GM21360 (cell line): Measurements from ENCODE around the gene LCE1D.

Source experiments
- ATAC-seq: cut with Tn5 transposase; IDR thresholded peaks from one replicate; pipeline ENCODE4 v1.9.1; 2021; ENCODE audit warnings: mild to moderate bottlenecking, moderate library complexity; ENCODE audit not compliant: unreplicated experiment

Gene LCE1D

DNA sequence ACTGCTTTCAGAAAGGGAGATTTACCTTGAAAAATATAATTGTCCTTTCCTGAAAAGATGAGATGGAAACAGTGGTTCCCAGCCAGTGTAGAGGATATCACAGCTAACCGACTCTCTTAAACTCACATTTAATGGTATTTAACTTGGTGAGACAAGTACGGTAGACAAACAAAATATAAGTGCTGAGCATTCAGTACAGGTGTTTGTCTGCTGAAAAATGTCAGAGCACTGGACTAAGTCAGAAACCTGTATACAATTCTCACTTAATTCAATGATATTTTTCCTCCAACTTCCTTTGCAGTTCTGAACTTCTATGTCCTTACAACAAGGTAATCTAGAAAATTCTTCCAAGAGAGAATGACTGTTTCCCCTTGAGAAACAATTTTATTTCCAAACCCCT is 15.2 kb downstream of the LCE1D start, which contains the start of gene LCE1B:
Gene LCE1B (plus strand): TSS at position 301 of the 400 bp plus-strand sequence. CDS start 476 bp downstream, outside the sequence.
- no peak for ATAC-seq

DNA sequence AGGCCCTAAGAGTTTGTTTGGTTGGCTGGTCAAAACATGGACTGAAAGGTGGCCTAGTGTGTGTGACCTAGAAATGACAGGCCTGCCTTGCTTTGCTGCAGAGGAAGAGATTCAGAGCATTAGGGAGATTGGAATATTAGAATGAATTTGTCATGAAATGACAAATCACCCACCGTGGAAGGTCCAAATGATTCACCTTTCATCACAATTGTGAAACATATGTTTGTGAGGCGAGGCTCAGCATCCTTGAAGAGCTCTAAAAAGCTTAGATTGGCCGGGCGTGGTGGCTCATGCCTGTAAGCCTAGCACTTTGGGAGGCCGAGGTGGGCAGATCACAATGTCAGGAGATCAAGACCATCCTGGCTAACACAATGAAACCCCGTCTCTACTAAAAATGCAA is 20.8 kb downstream of the LCE1D start:
- ATAC-seq: no peak

DNA sequence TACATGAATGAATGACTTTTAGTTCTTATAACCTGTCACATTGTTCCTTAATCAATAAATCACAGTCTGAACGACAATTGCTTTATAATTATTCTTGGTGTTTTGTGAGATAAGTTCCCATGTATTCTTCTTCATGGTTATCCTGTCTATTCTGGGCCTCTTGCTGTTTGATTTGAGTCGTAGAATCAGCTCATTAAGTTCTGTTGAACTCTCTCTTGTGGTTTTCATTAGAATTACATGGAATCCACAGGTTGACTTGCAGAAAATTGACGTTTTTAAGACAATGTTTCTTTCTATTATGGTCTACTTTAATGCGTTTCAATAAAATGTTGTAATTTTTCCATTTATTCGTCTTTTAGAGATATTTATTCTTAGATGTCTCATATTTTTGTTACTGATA is 26.8 kb downstream of the LCE1D start:
- no peak for ATAC-seq

DNA sequence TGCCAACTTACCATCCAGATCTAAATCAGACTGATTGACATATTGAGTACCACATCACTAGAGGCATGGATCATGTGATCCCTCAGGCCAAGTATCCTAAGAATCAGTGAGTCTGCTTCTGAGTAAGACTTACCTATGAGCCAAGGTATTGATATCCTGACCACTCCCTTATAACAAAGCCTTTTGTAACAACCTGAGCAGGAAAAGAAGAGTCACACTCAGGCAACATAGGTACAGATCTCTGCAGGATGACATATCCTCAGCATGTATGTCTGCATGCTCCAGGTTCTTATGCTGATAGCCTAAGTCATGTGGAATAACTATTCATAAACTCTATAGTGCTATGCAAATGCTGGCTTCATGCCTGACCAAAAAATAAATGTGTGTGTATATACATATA is 28.4 kb downstream of the LCE1D start:
- ATAC-seq: no peak

DNA sequence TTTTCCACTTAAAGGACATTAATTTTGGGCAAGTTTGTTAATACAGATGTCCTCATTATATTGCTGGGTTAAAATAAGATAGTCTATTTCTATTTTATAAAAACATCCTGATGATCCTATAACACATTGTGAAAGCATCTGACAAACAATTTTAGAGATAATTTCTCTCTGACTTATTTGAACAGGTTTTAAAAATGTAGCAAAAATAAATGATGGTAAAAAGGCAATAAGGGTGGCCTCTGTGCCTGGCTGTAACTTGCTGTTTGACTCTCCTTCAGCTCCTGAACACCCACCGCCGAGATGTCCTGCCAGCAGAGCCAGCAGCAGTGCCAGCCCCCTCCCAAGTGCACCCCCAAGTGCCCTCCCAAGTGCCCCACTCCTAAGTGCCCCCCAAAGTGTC is 30.7 kb downstream of the LCE1D start, which contains the start of gene LCE1A:
Gene LCE1A (plus strand): TSS at position 301 of the 400 bp plus-strand sequence. CDS start 0 bp downstream, at position 301.
- no peak for ATAC-seq

DNA sequence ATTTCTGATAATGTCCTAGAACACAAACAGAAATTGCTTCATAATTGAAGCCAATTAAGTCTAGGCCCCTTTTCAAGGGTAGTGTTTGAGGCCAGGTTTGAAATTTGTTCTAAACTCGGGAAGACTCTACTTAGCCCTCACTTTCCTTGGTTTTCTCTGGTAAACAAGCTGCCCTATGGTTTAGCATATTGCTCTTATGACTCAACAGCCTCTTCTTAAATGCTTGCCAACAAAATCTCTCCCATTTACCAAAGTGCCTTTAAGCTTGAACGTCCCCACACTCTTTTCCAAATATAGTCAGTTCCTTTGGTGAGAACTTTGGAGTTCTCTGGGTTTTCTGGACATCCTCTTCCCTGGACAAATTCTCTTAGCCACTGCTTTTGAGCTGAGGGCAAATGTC is 40.3 kb downstream of the LCE1D start:
- ATAC-seq: no peak

DNA sequence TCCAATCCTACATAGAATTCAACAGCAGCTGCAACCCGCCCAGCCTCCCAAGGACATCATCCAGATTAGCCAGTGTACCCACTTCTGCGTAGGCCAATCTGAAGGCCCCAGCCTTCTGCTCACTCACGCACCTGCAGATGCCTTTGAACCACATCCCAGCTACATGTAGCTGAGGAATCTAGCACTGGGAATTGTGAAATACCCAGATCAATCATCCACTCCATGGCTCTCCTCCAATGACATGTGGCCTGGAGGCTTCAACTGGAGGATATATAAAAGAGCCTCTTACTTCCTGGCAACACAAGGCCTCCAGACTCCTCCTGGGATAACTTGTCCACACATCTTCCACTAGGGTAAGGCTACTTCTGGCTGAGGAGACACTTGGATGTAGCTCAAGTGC is 46.0 kb downstream of the LCE1D start, which contains the start of gene LCE6A:
Gene LCE6A (plus strand): TSS at position 301 of the 400 bp plus-strand sequence. CDS start 665 bp downstream, outside the sequence.
- no peak for ATAC-seq
